GM19328 (cell line): ENCODE results near the gene ZBTB7C.

Source experiments
- ATAC-seq: cut with Tn5 transposase; IDR thresholded peaks from one replicate; pipeline ENCODE4 v1.9.1; 2021; ENCODE audit warnings: mild to moderate bottlenecking, moderate library complexity; ENCODE audit not compliant: unreplicated experiment

The ZBTB7C gene

GRCh38 chr18:48131042-48131441 is 278.1 kb downstream of the ZBTB7C start:
- ATAC-seq = no peak

GRCh38 chr18:48129621-48130082 is 279.5 kb downstream of the ZBTB7C start:
- ATAC-seq = no peak

- ATAC-seq = no peak
These were observed 281.6 kb downstream of the ZBTB7C start for GRCh38 chr18:48127606-48128005.

GRCh38 chr18:48126240-48126639 is 282.9 kb downstream of the ZBTB7C start:
- ATAC-seq = no peak

GRCh38 chr18:48125724-48126123 is 283.5 kb downstream of the ZBTB7C start:
- no peak for ATAC-seq

- ATAC-seq = no peak
These were observed 284.1 kb downstream of the ZBTB7C start for GRCh38 chr18:48124857-48125626.

- no peak for ATAC-seq
These were observed 285.2 kb downstream of the ZBTB7C start for GRCh38 chr18:48123941-48124340.

- no peak for ATAC-seq
These were observed 285.9 kb downstream of the ZBTB7C start for GRCh38 chr18:48123324-48123723.

GRCh38 chr18:48122816-48123215 is 286.4 kb downstream of the ZBTB7C start:
- ATAC-seq = no peak

- ATAC-seq = no peak
These were observed 286.8 kb downstream of the ZBTB7C start for GRCh38 chr18:48122376-48122775.

- no peak for ATAC-seq
These were observed 287.4 kb downstream of the ZBTB7C start for GRCh38 chr18:48121752-48122151.

GRCh38 chr18:48119204-48119603 is 290.0 kb downstream of the ZBTB7C start:
- ATAC-seq = no peak

GRCh38 chr18:48116873-48117630 is 292.1 kb downstream of the ZBTB7C start:
- no peak for ATAC-seq

- ATAC-seq = no peak
These were observed 293.2 kb downstream of the ZBTB7C start for GRCh38 chr18:48116017-48116416.

- no peak for ATAC-seq
These were observed 295.5 kb downstream of the ZBTB7C start for GRCh38 chr18:48113691-48114090.

- no peak for ATAC-seq
These were observed 297.6 kb downstream of the ZBTB7C start for GRCh38 chr18:48111587-48111986.

GRCh38 chr18:48110797-48111196 is 298.4 kb downstream of the ZBTB7C start:
- no peak for ATAC-seq

GRCh38 chr18:48109961-48110493 is 299.2 kb downstream of the ZBTB7C start:
- no peak for ATAC-seq

GRCh38 chr18:48108136-48108535 is 301.0 kb downstream of the ZBTB7C start:
- no peak for ATAC-seq

GRCh38 chr18:48106976-48107781 is 302.0 kb downstream of the ZBTB7C start:
- ATAC-seq = no peak

GRCh38 chr18:48106498-48106897 is 302.7 kb downstream of the ZBTB7C start:
- no peak for ATAC-seq
